H1 (cell line): ENCODE results near the gene CCNL2. TPM values are rescaled to one million over a fixed set of nuclear protein-coding genes. Genes with fewer than 3 reads are reported as not detected.

Source experiments
- CTCF ChIA-PET: fragments of 300-600 bp; sonication (Branson Sonifier 250); formaldehyde crosslinking; loops from one replicate; lab custom pipeline; 2021; ENCODE audit not compliant: partially characterized antibody; lab: Charles Lee
- POLR2A ChIA-PET: fragments of 300-600 bp; sonication (Branson Sonifier 250); formaldehyde crosslinking; loops from one replicate; lab custom pipeline; 2021; ENCODE audit warnings: inconsistent platforms; ENCODE audit not compliant: partially characterized antibody; lab: Charles Lee
- DNase-seq, 2 experiments: peaks; one replicate each; pipeline versions ENCODE4 v3.0.0 to v3.0.0-alpha.2; 2010 to 2022; ENCODE audit warnings: low spot score in 2 of 2, low read depth in 1 of 2, mixed read lengths in 1 of 2
- FAIRE-seq: peaks from 2 replicates; lab custom pipeline; 2011; peaks lifted over from hg19 to GRCh38; lab: Jason Lieb, UNC
- H2AFZ ChIP-seq: 2 replicates; pipeline ENCODE4 v1.8.1; 2012; ENCODE audit warnings: low read length, inconsistent platforms
- H2AK5ac ChIP-seq: 2 replicates; pipeline ENCODE4 v1.6.1; 2013; ENCODE audit warnings: low read depth, low read length
- H2BK120ac ChIP-seq: replicated peaks from 2 replicates; pipeline ENCODE3; 2013; ENCODE audit warnings: low read depth, low read length, inconsistent platforms
- H2BK12ac ChIP-seq: 2 replicates; pipeline ENCODE4 v1.6.1; 2013; ENCODE audit warnings: low read depth, low read length
- H2BK15ac ChIP-seq: 2 replicates; pipeline ENCODE4 v1.6.1; 2013; ENCODE audit warnings: low read length
- H2BK20ac ChIP-seq: 2 replicates; pipeline ENCODE4 v1.6.1; 2013; ENCODE audit warnings: low read length
- H2BK5ac ChIP-seq: 2 replicates; pipeline ENCODE4 v1.6.1; 2013; ENCODE audit warnings: low read depth, low read length
- H3K14ac ChIP-seq: 2 replicates; pipeline ENCODE4 v1.6.1; 2013; ENCODE audit warnings: inconsistent platforms; ENCODE audit not compliant: insufficient read length
- H3K18ac ChIP-seq: 2 replicates; pipeline ENCODE4 v1.6.1; 2013; ENCODE audit warnings: low read length; ENCODE audit errors: extremely low read depth
- H3K23ac ChIP-seq: 2 replicates; pipeline ENCODE4 v1.6.1; 2013; ENCODE audit warnings: inconsistent platforms; ENCODE audit not compliant: insufficient read length
- H3K23me2 ChIP-seq: 2 replicates; pipeline ENCODE4 v1.6.1; 2013; ENCODE audit warnings: low read depth, low read length
- H3K27ac ChIP-seq: 2 replicates; pipeline ENCODE4 v1.6.1; 2011; ENCODE audit warnings: low read depth, low read length, inconsistent platforms
- H3K27me3 ChIP-seq, 4 experiments: replicated peaks in 1 of 4; 1 replicate in 1 of 4; 2 replicates in 3 of 4; pipeline versions ENCODE4 v1.6.1 to v1.8.1; 2011 to 2013; ENCODE audit warnings: low read length in 3 of 4, mild to moderate bottlenecking in 3 of 4, inconsistent platforms in 2 of 4, mixed read lengths in 2 of 4, moderate library complexity in 1 of 4; ENCODE audit not compliant: control insufficient read depth in 3 of 4, insufficient read depth in 3 of 4; ENCODE audit errors: extremely low read depth in 1 of 4
- H3K36me3 ChIP-seq, 4 experiments: 2 replicates each; pipeline versions ENCODE4 v1.6.1 to v1.8.1; 2011 to 2013; ENCODE audit warnings: mild to moderate bottlenecking in 4 of 4, low read length in 3 of 4, moderate library complexity in 2 of 4, control low read depth in 1 of 4, inconsistent platforms in 1 of 4; ENCODE audit not compliant: insufficient read depth in 4 of 4, control insufficient read depth in 2 of 4
- H3K4ac ChIP-seq: replicated peaks from 2 replicates; pipeline ENCODE3; 2013; ENCODE audit warnings: low read length, low read depth, mixed read lengths, inconsistent platforms; ENCODE audit not compliant: insufficient read length
- H3K4me1 ChIP-seq, 4 experiments: replicated peaks in 1 of 4; 1 replicate in 1 of 4; 2 replicates in 3 of 4; pipeline versions ENCODE4 v1.6.1 to v1.8.1; 2011 to 2013; ENCODE audit warnings: low read length in 3 of 4, inconsistent platforms in 2 of 4, mixed read lengths in 1 of 4; ENCODE audit not compliant: insufficient read depth in 4 of 4, control insufficient read depth in 3 of 4
- H3K4me2 ChIP-seq, 2 experiments: 2 replicates each; pipeline versions ENCODE4 v1.6.1 to v1.8.1; 2011 to 2013; ENCODE audit warnings: low read depth in 2 of 2, low read length in 2 of 2, control low read depth in 1 of 2, inconsistent platforms in 1 of 2, mild to moderate bottlenecking in 1 of 2; ENCODE audit not compliant: insufficient read depth in 1 of 2
- H3K4me3 ChIP-seq, 4 experiments: fragments of 200-600, 300-600 bp in 1 of 4; sonication (generic), shearing (Covaris generic), sonication (Bioruptor Twin) in 1 of 4; 2 replicates each; pipeline versions ENCODE4 v1.5.1 to v1.8.1; 2011 to 2016; ENCODE audit warnings: low read length in 4 of 4, low read depth in 3 of 4, control low read depth in 2 of 4, inconsistent platforms in 2 of 4, mild to moderate bottlenecking in 2 of 4, mixed read lengths in 1 of 4, moderate library complexity in 1 of 4; ENCODE audit not compliant: insufficient read depth in 2 of 4; ENCODE audit errors: extremely low read depth in 1 of 4
- H3K56ac ChIP-seq: replicated peaks from 2 replicates; pipeline ENCODE3; 2013; ENCODE audit warnings: low read depth, mild to moderate bottlenecking, mixed read lengths, low read length, inconsistent platforms; ENCODE audit not compliant: insufficient read length
- H3K79me1 ChIP-seq: 2 replicates; pipeline ENCODE4 v1.6.1; 2013; ENCODE audit warnings: low read depth, low read length, control low read depth
- H3K79me2 ChIP-seq, 2 experiments: 2 replicates each; pipeline versions ENCODE4 v1.6.1 to v1.8.1; 2012 to 2013; ENCODE audit warnings: low read length in 2 of 2, mild to moderate bottlenecking in 2 of 2, inconsistent platforms in 1 of 2; ENCODE audit not compliant: insufficient read depth in 2 of 2, control insufficient read depth in 1 of 2
- H3K9ac ChIP-seq, 4 experiments: replicated peaks in 1 of 4; 1 replicate in 1 of 4; 2 replicates in 3 of 4; pipeline versions ENCODE4 v1.6.1 to v1.8.1; 2011 to 2013; ENCODE audit warnings: low read depth in 3 of 4, low read length in 3 of 4, control low read depth in 2 of 4, mild to moderate bottlenecking in 2 of 4, moderate library complexity in 2 of 4, inconsistent platforms in 1 of 4; ENCODE audit errors: extremely low read depth in 1 of 4
- H3K9me3 ChIP-seq, 2 experiments: 2 replicates each; pipeline versions ENCODE4 v1.6.1 to v1.8.1; 2012 to 2013; ENCODE audit warnings: mild to moderate bottlenecking in 2 of 2, moderate library complexity in 2 of 2, control low read depth in 1 of 2, inconsistent platforms in 1 of 2, low read depth in 1 of 2, low read length in 1 of 2, mixed read lengths in 1 of 2; ENCODE audit not compliant: insufficient read depth in 2 of 2
- H4K20me1 ChIP-seq, 2 experiments: replicated peaks in 1 of 2; 2 replicates each; pipeline versions ENCODE3 to v1.8.1; 2011 to 2013; ENCODE audit warnings: inconsistent platforms in 2 of 2, low read length in 2 of 2, mild to moderate bottlenecking in 1 of 2; ENCODE audit not compliant: insufficient read depth in 2 of 2, control insufficient read depth in 1 of 2
- H4K5ac ChIP-seq: 2 replicates; pipeline ENCODE4 v1.6.1; 2013; ENCODE audit warnings: low read length, low read depth, mixed read lengths, inconsistent platforms; ENCODE audit not compliant: insufficient read length
- H4K8ac ChIP-seq: 2 replicates; pipeline ENCODE4 v1.8.0; 2013; ENCODE audit warnings: mild to moderate bottlenecking, moderate library complexity, low read length, inconsistent platforms; ENCODE audit not compliant: insufficient read depth; ENCODE audit errors: extremely low read depth
- H4K91ac ChIP-seq: replicated peaks from 2 replicates; pipeline ENCODE3; 2013; ENCODE audit warnings: low read length, mixed read lengths, inconsistent platforms; ENCODE audit not compliant: insufficient read length
- CEBPB ChIP-seq: IDR thresholded peaks from 2 replicates; pipeline ENCODE4 v1.6.1; 2012; ENCODE audit warnings: low read depth, low read length
- EGR1 ChIP-seq: IDR thresholded peaks from 2 replicates; pipeline ENCODE4 v1.6.1; 2011; ENCODE audit warnings: low read depth, low read length, borderline replicate concordance
- HDAC6 ChIP-seq: IDR thresholded peaks from one replicate; pipeline ENCODE4 v1.7.1; 2012; ENCODE audit warnings: low read depth, mild to moderate bottlenecking, inconsistent platforms, low read length, moderate library complexity
- JUN ChIP-seq: IDR thresholded peaks from 2 replicates; pipeline ENCODE4 v1.6.1; 2011; ENCODE audit warnings: low read depth, mild to moderate bottlenecking, improper control_type of control experiment, low read length
- SIX5 ChIP-seq: IDR thresholded peaks from 2 replicates; pipeline ENCODE4 v1.6.1; 2011; ENCODE audit warnings: mild to moderate bottlenecking, low read depth, low read length
- SP1 ChIP-seq: IDR thresholded peaks from 2 replicates; pipeline ENCODE4 v1.6.1; 2011; ENCODE audit warnings: low read depth, low read length
- SP2 ChIP-seq: IDR thresholded peaks from 2 replicates; pipeline ENCODE4 v1.6.1; 2012; ENCODE audit warnings: mild to moderate bottlenecking, low read length, inconsistent platforms
- SUZ12 ChIP-seq: fragments of 200-600 bp; sonication (generic); IDR thresholded peaks from 2 replicates; pipeline ENCODE4 v1.6.1; 2012; ENCODE audit warnings: mild to moderate bottlenecking, inconsistent platforms, low read length, moderate library complexity, mixed read lengths
- TBP ChIP-seq: IDR thresholded peaks from 2 replicates; pipeline ENCODE4 v1.6.1; 2011; ENCODE audit warnings: low read depth, low read length, improper control_type of control experiment
- whole genome bisulfite sequencing, 2 experiments: shearing (Covaris generic) in 1 of 2; methylation state at CpG; one replicate each; pipeline versions ENCODE4 v1.1.6 to v1.1.7; 2013 to 2015; ENCODE audit warnings: low lambda C conversion rate in 2 of 2, mixed read lengths in 2 of 2, inconsistent platforms in 1 of 2, low coverage in 1 of 2, missing lambda C conversion rate in 1 of 2; ENCODE audit not compliant: insufficient replicate concordance in 2 of 2, insufficient coverage in 1 of 2, insufficient read length in 1 of 2; ENCODE audit errors: extremely low coverage in 1 of 2, missing lambda C conversion rate in 1 of 2; 5-methylcytosine and 5-hydroxymethylcytosine counted together
- polyA plus RNA-seq, 7 experiments: library from polyadenylated mRNA; depleted of rRNA in 3 of 7; stranded (reverse) in 5 of 7; unstranded in 2 of 7; fragments of >200 nt in 5 of 7; fragments of 200-250 nt in 2 of 7; gene quantifications; 1 replicate in 5 of 7; 2 replicates in 1 of 7; 4 replicates in 1 of 7; pipeline versions ENCODE4 v1.2.1 to v1.2.3, GENCODE V29; 2011 to 2013; ENCODE audit warnings: missing spikeins in 2 of 7, mixed read lengths in 2 of 7
- total RNA-seq: library from RNA; stranded (reverse); fragmentation: NEBNext Ultra II Directional; extraction: Animal tissue kit (Norgen Biotek cat#: 25700); gene quantifications from 2 replicates; pipeline ENCODE4 v1.2.1, GENCODE V29; 2021
- TF ChIP-seq, protein P1 (sequence below): IDR thresholded peaks from 2 replicates; pipeline ENCODE4 v1.6.1; 2012; ENCODE audit warnings: low read length, inconsistent platforms

The CCNL2 gene
- total and polyA plus RNA-seq, 2 of the 8 experiments (the other 6 are each of a cell fraction or from before 2014, with no cell fraction given) = 79.8 to 120 TPM

DNA sequence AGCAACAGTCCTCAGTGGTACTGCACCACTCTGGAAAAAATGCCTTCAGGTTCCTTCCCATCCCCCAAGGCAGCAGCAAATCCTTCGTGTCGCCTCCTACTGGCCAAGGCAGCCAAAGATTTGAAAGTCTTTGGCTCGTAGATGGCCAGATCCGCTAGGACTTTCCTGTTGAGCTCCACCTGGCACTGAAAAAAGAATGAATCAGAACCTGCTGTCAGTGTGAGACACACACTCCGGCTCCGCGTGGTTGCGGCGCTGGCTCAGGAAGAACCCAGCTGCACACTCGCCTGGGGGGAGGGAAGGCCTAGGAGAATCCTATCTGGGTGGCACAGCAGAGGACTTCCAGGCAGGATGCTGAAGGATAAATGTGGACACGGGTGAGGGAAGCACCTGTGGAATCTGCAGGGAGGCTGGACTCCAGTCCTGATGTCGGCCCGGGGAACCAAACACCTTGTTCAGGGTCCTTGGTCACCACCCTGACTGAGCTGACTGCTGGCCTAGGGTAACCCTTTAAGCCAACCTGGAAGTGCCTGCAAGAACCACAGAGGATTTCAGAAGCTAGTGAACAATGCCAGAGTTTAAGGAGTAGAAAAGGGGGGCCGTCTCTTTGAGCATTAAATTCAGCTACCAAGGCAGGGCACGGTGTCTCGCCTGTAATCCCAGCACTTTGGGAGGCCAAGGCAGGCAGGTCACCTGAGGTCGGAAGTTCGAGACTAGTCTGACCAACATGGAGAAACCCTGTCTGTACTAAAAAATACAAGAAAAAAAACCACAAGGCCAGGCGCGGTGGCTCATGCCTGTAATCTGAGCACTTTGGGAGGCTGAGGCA, 3.2 kb upstream of the CCNL2 start:
- Histone ChIP-seq H4K8ac (peak overlapping the region; percentile 68; the same call in 1 of the 2 replicates), H3K4ac (no peak overlapping the region), H4K91ac (no peak overlapping the region), H3K9me3 (no peaks in the 10 kb centered on the region), H2BK20ac (no peak overlapping the region), H3K14ac (no peak overlapping the region), H2BK120ac (no peak overlapping the region), H2AK5ac (no peak overlapping the region), H2AFZ (no peak overlapping the region), H3K4me2 (no peak overlapping the region), H3K18ac (no peak overlapping the region), H2BK15ac (no peak overlapping the region), H2BK5ac (no peak overlapping the region), H3K79me1 (peaks cover 22% of the 10 kb centered on the region), H3K23me2 (peaks cover 22% of the 10 kb centered on the region), H3K27ac (peak overlapping the region; percentile 6; the same call in 1 of the 2 replicates), H3K4me1 (peaks cover 0 to 23% (median 14%) of the 10 kb centered on the region in 4 experiments; a peak in 6 of 7 replicates), H4K5ac (no peak overlapping the region), H3K36me3 (peaks cover 25 to 60% (median 39%) of the 10 kb centered on the region in 4 experiments), H4K20me1 (peaks cover 11 to 26% of the 10 kb centered on the region in 2 experiments), H3K56ac (no peak overlapping the region), H3K79me2 (peaks cover 9 to 54% of the 10 kb centered on the region in 2 experiments; a peak in 3 of 4 replicates), H3K4me3 (no peak overlapping the region), H3K27me3 (no peaks in the 10 kb centered on the region), H2BK12ac (no peak overlapping the region), H3K23ac (no peak overlapping the region), H3K9ac (no peak overlapping the region)
- FAIRE-seq = no peak
- ChIA-PET CTCF (interaction anchor here (0.8 to 3.6 kb wide), 27 partner anchors 8 to 371 kb away, joined by 3 to 32 read pairs (median 5); partner anchors contain the start of genes ATAD3C, AURKAIP1 and VWA1), POLR2A (interaction anchor here (0.6 to 27.7 kb wide), 22 partner anchors 9 to 164 kb away, joined by 3 to 719 read pairs (median 4); partner anchors contain the start of genes ANKRD65, AURKAIP1, CCNL2 and VWA1)
- 88% methylated on average over 20 of the region's 20 CpGs; no CpG with 5 or more reads in 1 of the 2 experiments for WGBS, 2 experiments
- peak in 1 of 2 experiments; percentile 77 for DNase-seq
- TF ChIP-seq SIX5 (no peak), HDAC6 (no peak), SUZ12 (no peak), SP2 (no peak), EGR1 (no peak), CEBPB (no peak), SP1 (0 out of 2 replicates have a peak, but pooled peaks have one; percentile 30), TBP (no peak), JUN (no peak)
- TF ChIP-seq, protein P1, sequence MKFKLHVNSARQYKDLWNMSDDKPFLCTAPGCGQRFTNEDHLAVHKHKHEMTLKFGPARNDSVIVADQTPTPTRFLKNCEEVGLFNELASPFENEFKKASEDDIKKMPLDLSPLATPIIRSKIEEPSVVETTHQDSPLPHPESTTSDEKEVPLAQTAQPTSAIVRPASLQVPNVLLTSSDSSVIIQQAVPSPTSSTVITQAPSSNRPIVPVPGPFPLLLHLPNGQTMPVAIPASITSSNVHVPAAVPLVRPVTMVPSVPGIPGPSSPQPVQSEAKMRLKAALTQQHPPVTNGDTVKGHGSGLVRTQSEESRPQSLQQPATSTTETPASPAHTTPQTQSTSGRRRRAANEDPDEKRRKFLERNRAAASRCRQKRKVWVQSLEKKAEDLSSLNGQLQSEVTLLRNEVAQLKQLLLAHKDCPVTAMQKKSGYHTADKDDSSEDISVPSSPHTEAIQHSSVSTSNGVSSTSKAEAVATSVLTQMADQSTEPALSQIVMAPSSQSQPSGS = 0 out of 2 replicates have a peak, but pooled peaks have one; percentile 80
